Thymus (tissue), 11 donors: ENCODE measurements around the gene ATP6V1B1. TPM values are rescaled to one million over a fixed set of nuclear protein-coding genes. Genes with fewer than 3 reads are reported as not detected.

Experiments used
- DNase-seq, 9 donors: peaks; one replicate each; pipeline ENCODE4 v3.0.0-alpha.2; 2013; ENCODE audit warnings: low spot score in 9 of 9, low read depth in 6 of 9, missing footprints in 1 of 9
- H3K27ac ChIP-seq, 2 donors: one replicate each; pipeline ENCODE4 v1.5.1; 2013; ENCODE audit warnings: control low read depth in 1 of 2, low read depth in 1 of 2, low read length in 1 of 2, mild to moderate bottlenecking in 1 of 2, moderate library complexity in 1 of 2
- H3K27me3 ChIP-seq, 2 donors: one replicate each; pipeline ENCODE4 v1.5.1; 2013; ENCODE audit warnings: low read length in 1 of 2; ENCODE audit not compliant: control insufficient read depth in 2 of 2, insufficient read depth in 1 of 2
- H3K36me3 ChIP-seq, 2 donors: one replicate each; pipeline ENCODE4 v1.5.1; 2013; ENCODE audit warnings: low read length in 1 of 2, mild to moderate bottlenecking in 1 of 2, moderate library complexity in 1 of 2; ENCODE audit not compliant: control insufficient read depth in 2 of 2, insufficient read depth in 2 of 2
- H3K4me1 ChIP-seq, 2 donors: one replicate each; pipeline ENCODE4 v1.5.1; 2013; ENCODE audit warnings: low read length in 2 of 2; ENCODE audit not compliant: control insufficient read depth in 2 of 2, insufficient read depth in 2 of 2
- H3K4me3 ChIP-seq, 2 donors: one replicate each; pipeline ENCODE4 v1.5.1; 2013; ENCODE audit warnings: low read length in 2 of 2, control low read depth in 1 of 2, mild to moderate bottlenecking in 1 of 2
- H3K9me3 ChIP-seq, 2 donors: one replicate each; pipeline ENCODE4 v1.5.1; 2013; ENCODE audit warnings: low read length in 1 of 2, mild to moderate bottlenecking in 1 of 2; ENCODE audit not compliant: control insufficient read depth in 2 of 2, insufficient read depth in 1 of 2
- WGBS: extraction: QIAGEN DNeasy Blood & Tissue Kit; methylation state at CpG from one replicate; pipeline ENCODE4 v1.1.7; 2013; 5-methylcytosine and 5-hydroxymethylcytosine counted together
- polyA plus RNA-seq: library from polyadenylated mRNA; stranded (reverse); fragments of 200-250 nt; gene quantifications from one replicate; pipeline ENCODE4 v1.2.3, GENCODE V29; 2013
- total RNA-seq: library from RNA; stranded (reverse); fragments of 120-200 nt; gene quantifications from one replicate; pipeline ENCODE4 v1.2.4, GENCODE V29; 2013
- donor health status: healthy.

The ATP6V1B1 gene
- total and polyA plus RNA-seq, 2 donors, result 0.19 to 1.4 TPM

- 4% methylated on average over 5 of the region's 5 CpGs for WGBS
- Histone ChIP-seq H3K9me3 (peaks cover 0 to 16% of the 10 kb centered on the region in 2 donors), H3K4me1 (peaks cover 0 to 6% of the 10 kb centered on the region in 2 donors), H3K36me3 (no peaks in the 10 kb centered on the region), H3K27me3 (peaks cover 84 to 100% of the 10 kb centered on the region in 2 donors), H3K27ac (no peak overlapping the region), H3K4me3 (no peak overlapping the region)
- no peak for DNase-seq
These were observed 37.8 kb upstream of the ATP6V1B1 start for GRCh38 chr2:70897977-70898226.

GRCh38 chr2:70898363-70899240, 37.1 kb upstream of the ATP6V1B1 start:
- DNase-seq, result no peak
- peaks cover 0 to 6% of the 10 kb centered on the region in 2 donors for H3K4me1 ChIP-seq
- no peaks in the 10 kb centered on the region for H3K36me3 ChIP-seq
- peaks cover 0 to 16% of the 10 kb centered on the region in 2 donors for H3K9me3 ChIP-seq
- WGBS, result 16% methylated on average over 16 of the region's 16 CpGs
- peaks cover 91 to 100% of the 10 kb centered on the region in 2 donors for H3K27me3 ChIP-seq
- H3K4me3 ChIP-seq, result no peak overlapping the region
- no peak overlapping the region for H3K27ac ChIP-seq

GRCh38 chr2:70901227-70902066, 34.3 kb upstream of the ATP6V1B1 start:
- H3K4me1 ChIP-seq, result peaks cover 0 to 9% of the 10 kb centered on the region in 2 donors
- 9% methylated on average over 79 of the region's 79 CpGs for WGBS
- no peak for DNase-seq

GRCh38 chr2:70902067-70902442, 33.6 kb upstream of the ATP6V1B1 start:
- H3K4me1 ChIP-seq, result peaks cover 0 to 9% of the 10 kb centered on the region in 2 donors
- H3K9me3 ChIP-seq, result peaks cover 0 to 16% of the 10 kb centered on the region in 2 donors
- no peak for DNase-seq
- 40% methylated on average over 5 of the region's 5 CpGs for WGBS
- no peaks in the 10 kb centered on the region for H3K36me3 ChIP-seq
- H3K27ac ChIP-seq, result no peak overlapping the region
- no peak overlapping the region for H3K4me3 ChIP-seq
- H3K27me3 ChIP-seq, result peaks cover 97 to 100% of the 10 kb centered on the region in 2 donors

More at GRCh38 chr2:70901227-70902066, 34.3 kb upstream of the ATP6V1B1 start:
- H3K9me3 ChIP-seq, result peaks cover 0 to 16% of the 10 kb centered on the region in 2 donors
- H3K36me3 ChIP-seq, result no peaks in the 10 kb centered on the region
- H3K4me3 ChIP-seq, result peak overlapping the region in 1 of 2 donors; percentile 12
- H3K27me3 ChIP-seq, result peaks cover 97 to 100% of the 10 kb centered on the region in 2 donors
- no peak overlapping the region for H3K27ac ChIP-seq

- peaks cover 0 to 15% of the 10 kb centered on the region in 2 donors for H3K9me3 ChIP-seq
- no peak overlapping the region for H3K4me3 ChIP-seq
- no peaks in the 10 kb centered on the region for H3K36me3 ChIP-seq
- DNase-seq, result no peak
- peaks cover 97 to 100% of the 10 kb centered on the region in 2 donors for H3K27me3 ChIP-seq
- H3K27ac ChIP-seq, result no peak overlapping the region
- peaks cover 0 to 9% of the 10 kb centered on the region in 2 donors for H3K4me1 ChIP-seq
- WGBS, result 87% methylated on average over 2 of the region's 2 CpGs
These were observed 33.1 kb upstream of the ATP6V1B1 start for GRCh38 chr2:70902579-70902978.

- Histone ChIP-seq H3K36me3 (no peaks in the 10 kb centered on the region), H3K27me3 (peaks cover 97 to 100% of the 10 kb centered on the region in 2 donors), H3K4me3 (no peak overlapping the region), H3K4me1 (peaks cover 0 to 9% of the 10 kb centered on the region in 2 donors), H3K27ac (no peak overlapping the region), H3K9me3 (peaks cover 0 to 10% of the 10 kb centered on the region in 2 donors)
- no peak for DNase-seq
These were observed 32.5 kb upstream of the ATP6V1B1 start for GRCh38 chr2:70903171-70903570.

GRCh38 chr2:70903641-70904340, 31.9 kb upstream of the ATP6V1B1 start:
- no peak overlapping the region for H3K27ac ChIP-seq
- no peak for DNase-seq

GRCh38 chr2:70904371-70905216, 31.1 kb upstream of the ATP6V1B1 start:
- Histone ChIP-seq H3K27me3 (peaks cover 88 to 100% of the 10 kb centered on the region in 2 donors), H3K4me1 (peaks cover 0 to 9% of the 10 kb centered on the region in 2 donors), H3K27ac (no peak overlapping the region), H3K9me3 (peaks cover 0 to 10% of the 10 kb centered on the region in 2 donors), H3K36me3 (no peaks in the 10 kb centered on the region), H3K4me3 (no peak overlapping the region)
- DNase-seq, result no peak
- WGBS, result 15% methylated on average over 56 of the region's 56 CpGs

More at GRCh38 chr2:70903641-70904340, 31.9 kb upstream of the ATP6V1B1 start:
- peaks cover 92 to 100% of the 10 kb centered on the region in 2 donors for H3K27me3 ChIP-seq
- H3K9me3 ChIP-seq, result peaks cover 0 to 10% of the 10 kb centered on the region in 2 donors
- H3K36me3 ChIP-seq, result no peaks in the 10 kb centered on the region
- 28% methylated on average over 25 of the region's 25 CpGs for WGBS
- no peak overlapping the region for H3K4me3 ChIP-seq
- H3K4me1 ChIP-seq, result peaks cover 0 to 9% of the 10 kb centered on the region in 2 donors
